HG03378 (cell line): ENCODE results near the gene ZNF385A.

ENCODE experiments used
- ATAC-seq: cut with Tn5 transposase; IDR thresholded peaks from one replicate; pipeline ENCODE4 v1.9.1; 2021; ENCODE audit warnings: mild to moderate bottlenecking, moderate library complexity; ENCODE audit not compliant: unreplicated experiment

Gene ZNF385A

GRCh38 chr12:54377007-54377406 is 7.5 kb downstream of the ZNF385A start:
- ATAC-seq: no peak

GRCh38 chr12:54376596-54376995 is 7.9 kb downstream of the ZNF385A start:
- no peak for ATAC-seq

GRCh38 chr12:54375259-54375579 is 9.3 kb downstream of the ZNF385A start:
- ATAC-seq: no peak

GRCh38 chr12:54374562-54375258 is 9.8 kb downstream of the ZNF385A start:
- no peak for ATAC-seq

GRCh38 chr12:54373649-54374561 is 10.6 kb downstream of the ZNF385A start:
- ATAC-seq: no peak

GRCh38 chr12:54372113-54372806 is 12.3 kb downstream of the ZNF385A start:
- no peak for ATAC-seq

- ATAC-seq: no peak
Observed at GRCh38 chr12:54371328-54372112, 13.0 kb downstream of the ZNF385A start.

- ATAC-seq: no peak
Observed at GRCh38 chr12:54370171-54370730, 14.3 kb downstream of the ZNF385A start.

GRCh38 chr12:54369597-54370131 is 14.9 kb downstream of the ZNF385A start:
- ATAC-seq: no peak

GRCh38 chr12:54368709-54369596 is 15.6 kb downstream of the ZNF385A start:
- ATAC-seq: peak; percentile 71

- no peak for ATAC-seq
Observed at GRCh38 chr12:54368025-54368708, 16.4 kb downstream of the ZNF385A start.

- no peak for ATAC-seq
Observed at GRCh38 chr12:54364413-54364812, 20.1 kb downstream of the ZNF385A start, which contains the start of gene GPR84. GPR84 (minus strand) TSS chr12:54364486; CDS start chr12:54363851, 635 bp downstream.

GRCh38 chr12:54363618-54364017 is 20.9 kb downstream of the ZNF385A start:
- ATAC-seq: no peak

GRCh38 chr12:54363047-54363446 is 21.5 kb downstream of the ZNF385A start:
- ATAC-seq: no peak

- ATAC-seq: no peak
Observed at GRCh38 chr12:54360717-54361456, 23.6 kb downstream of the ZNF385A start.

GRCh38 chr12:54359762-54360351 is 24.7 kb downstream of the ZNF385A start:
- ATAC-seq: no peak

GRCh38 chr12:54358945-54359761 is 25.4 kb downstream of the ZNF385A start:
- ATAC-seq: peak; percentile 97
